Measurements from ENCODE around the gene GZMB. TPM values are rescaled to one million over a fixed set of nuclear protein-coding genes. Genes with fewer than 3 reads are reported as not detected.

Gene GZMB
- total and polyA plus RNA-seq, 7 experiments from 2014 or later: 1.00 to 692 (median 3.0) TPM

DNA sequence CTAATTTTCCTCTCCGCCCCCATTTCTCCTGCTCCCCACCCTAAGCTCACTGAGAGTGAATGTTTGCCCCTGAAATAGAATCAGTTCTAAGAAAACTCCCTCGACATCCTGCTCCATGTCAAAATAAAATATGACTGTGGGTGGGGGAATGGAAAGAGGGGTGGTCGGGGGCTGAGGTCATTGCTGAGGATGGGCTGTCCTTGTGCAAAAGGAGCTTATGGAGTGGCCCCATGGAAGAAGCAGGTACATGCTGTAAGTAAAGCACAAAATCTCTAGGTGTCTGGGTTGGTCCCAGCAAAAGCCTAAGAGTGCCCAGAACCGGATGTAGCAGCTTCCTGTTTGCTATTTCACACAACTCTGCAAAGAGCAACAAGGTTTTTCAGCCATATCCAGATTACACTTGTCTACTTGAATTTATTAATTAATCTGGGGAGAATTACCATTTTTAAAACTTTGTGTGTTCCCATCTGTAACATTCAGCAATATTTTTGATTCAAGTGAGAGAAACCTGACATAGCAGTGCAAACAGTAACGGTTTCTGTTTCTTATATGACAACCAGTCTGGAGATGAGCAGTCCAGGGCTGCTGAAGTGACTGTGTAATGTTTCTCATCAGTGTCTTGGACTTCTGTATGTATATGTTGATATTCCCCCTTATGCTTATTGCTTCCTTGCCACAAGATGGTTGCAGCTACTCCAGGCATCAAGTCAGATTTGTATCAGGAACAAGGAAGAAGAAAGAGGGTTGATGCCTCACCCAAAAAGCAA, 40.4 kb upstream of the GZMB start:
- H3K9me3 Mint-ChIP-seq: peaks cover 0 to 11% (median 5%) of the 10 kb centered on the region in 11 donors
- intact Hi-C loops (cut with micrococcal nuclease): loop anchor here (1.0 to 10.0 kb wide), 6 partner anchors 69 to 1210 kb away; partner anchors contain the start of genes SDR39U1 (in 2 of the 2), DCAF11 (in 1 of the 2), NGDN (in 1 of the 2) and NRL (in 1 of the 2)
- peak overlapping the region; percentile 72 to 95 (median 87) for H3K27ac Mint-ChIP-seq
- Histone ChIP-seq H3K4me1 (ENCODE audit: control insufficient read depth in 2 of 2, insufficient read depth in 2 of 2, low read length in 2 of 2) (peaks cover 30 to 48% of the 10 kb centered on the region in 2 donors), H3K27ac (ENCODE audit: low read depth, low read length) (peak overlapping the region; percentile 51), H3K36me3 (ENCODE audit: control insufficient read depth in 2 of 3, insufficient read depth in 3 of 3, low read length in 3 of 3) (no peaks in the 10 kb centered on the region), H3K27me3 (ENCODE audit: control insufficient read depth in 2 of 2, insufficient read depth in 2 of 2, low read length in 2 of 2) (no peaks in the 10 kb centered on the region), H3K9me3 (ENCODE audit: control insufficient read depth in 2 of 3, low read length in 3 of 3) (no peaks in the 10 kb centered on the region), H3K4me3 (ENCODE audit: low read length) (peak overlapping the region; percentile 49)
- ATAC-seq: peak; percentile 50
- POLR2A ChIA-PET: interaction anchor here (0.8 to 1.5 kb wide), 3 partner anchors 11 to 245 kb away, joined by 3 to 5 read pairs (median 3); partner anchors contain the start of genes CBLN3 and KHNYN
- CTCF ChIA-PET: interaction anchor here (0.9 to 1.5 kb wide), 4 partner anchors 11 to 341 kb away, joined by 3 to 5 read pairs (median 4); no protein-coding TSS in a partner anchor
- DNase-seq: peak in 8 of 9 donors; percentile 24 to 57 (median 43)
- H3K4me1 Mint-ChIP-seq: peaks cover 40 to 82% (median 63%) of the 10 kb centered on the region in 7 donors
- peaks cover 0 to 24% (median 3%) of the 10 kb centered on the region in 5 donors for H3K36me3 Mint-ChIP-seq
- H3K27me3 Mint-ChIP-seq: no peaks in the 10 kb centered on the region
- peak overlapping the region; percentile 74 to 92 (median 86) for H3K4me3 Mint-ChIP-seq

DNA sequence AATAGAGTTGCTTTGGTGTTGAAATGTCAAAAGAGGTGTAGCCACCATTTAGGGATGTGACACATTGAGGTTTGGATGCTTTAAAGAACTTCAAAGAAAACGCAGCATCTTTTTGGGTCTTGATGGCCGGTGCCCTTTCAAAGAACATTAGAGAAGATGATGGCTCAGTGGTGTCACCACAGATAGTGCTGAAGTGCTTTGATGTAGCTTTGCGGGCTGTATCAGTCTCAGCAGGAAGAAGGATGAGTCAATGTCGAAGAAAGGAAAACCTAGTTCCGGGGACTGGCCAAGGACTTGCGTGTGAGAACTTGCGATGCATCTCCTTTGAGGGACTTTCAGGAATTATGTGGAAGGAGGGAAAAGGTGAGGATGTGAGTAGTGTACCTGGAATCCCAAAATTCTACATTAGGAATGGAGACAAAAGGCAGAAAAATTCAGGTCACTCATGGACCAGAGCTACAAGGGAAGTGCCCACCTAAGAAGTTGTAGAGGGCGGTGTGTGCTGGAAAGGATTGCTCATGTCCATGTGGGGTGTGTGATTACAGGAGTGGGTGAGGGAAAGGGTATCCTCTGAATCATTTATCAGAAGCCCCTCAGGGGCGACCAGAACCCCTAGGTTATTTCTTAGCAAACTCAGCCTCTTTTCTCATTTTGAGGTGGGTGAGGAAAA, 39.7 kb upstream of the GZMB start:
- ChIA-PET CTCF (interaction anchor here (0.9 to 1.3 kb wide), 3 partner anchors 10 to 340 kb away, joined by 4 to 5 read pairs (median 5); no protein-coding TSS in a partner anchor), POLR2A (interaction anchor here (1.1 to 1.5 kb wide), 3 partner anchors 10 to 244 kb away, joined by 3 to 5 read pairs (median 3); partner anchors contain the start of genes CBLN3 and KHNYN)
- Mint-ChIP-seq H3K36me3 (peaks cover 0 to 24% (median 3%) of the 10 kb centered on the region in 5 donors), H3K9me3 (peaks cover 0 to 11% (median 3%) of the 10 kb centered on the region in 11 donors), H3K27ac (peak overlapping the region; percentile 72 to 95 (median 89)), H3K4me1 (peaks cover 36 to 81% (median 59%) of the 10 kb centered on the region in 7 donors), H3K4me3 (peak overlapping the region; percentile 74 to 92 (median 86)), H3K27me3 (no peaks in the 10 kb centered on the region)
- ATAC-seq: peak; percentile 90
- peak overlapping the region; percentile 51 for H3K27ac ChIP-seq (ENCODE audit: low read depth, low read length)
- H3K27me3 ChIP-seq (ENCODE audit: control insufficient read depth in 2 of 2, insufficient read depth in 2 of 2, low read length in 2 of 2): no peaks in the 10 kb centered on the region
- H3K4me1 ChIP-seq (ENCODE audit: control insufficient read depth in 2 of 2, insufficient read depth in 2 of 2, low read length in 2 of 2): peaks cover 30 to 43% of the 10 kb centered on the region in 2 donors
- H3K36me3 ChIP-seq (ENCODE audit: control insufficient read depth in 2 of 3, insufficient read depth in 3 of 3, low read length in 3 of 3): no peaks in the 10 kb centered on the region
- peak in 8 of 9 donors; percentile 48 to 72 (median 60) for DNase-seq
- H3K9me3 ChIP-seq (ENCODE audit: control insufficient read depth in 2 of 3, low read length in 3 of 3): no peaks in the 10 kb centered on the region
- H3K4me3 ChIP-seq (ENCODE audit: low read length): peak overlapping the region; percentile 49
- intact Hi-C loops (cut with micrococcal nuclease): loop anchor here (1.0 to 10.0 kb wide), 9 partner anchors 8 to 1209 kb away; partner anchors contain the start of genes SDR39U1 (in 2 of the 2), DCAF11 (in 1 of the 2), GZMB (in 1 of the 2) and NGDN (in 1 of the 2)

DNA sequence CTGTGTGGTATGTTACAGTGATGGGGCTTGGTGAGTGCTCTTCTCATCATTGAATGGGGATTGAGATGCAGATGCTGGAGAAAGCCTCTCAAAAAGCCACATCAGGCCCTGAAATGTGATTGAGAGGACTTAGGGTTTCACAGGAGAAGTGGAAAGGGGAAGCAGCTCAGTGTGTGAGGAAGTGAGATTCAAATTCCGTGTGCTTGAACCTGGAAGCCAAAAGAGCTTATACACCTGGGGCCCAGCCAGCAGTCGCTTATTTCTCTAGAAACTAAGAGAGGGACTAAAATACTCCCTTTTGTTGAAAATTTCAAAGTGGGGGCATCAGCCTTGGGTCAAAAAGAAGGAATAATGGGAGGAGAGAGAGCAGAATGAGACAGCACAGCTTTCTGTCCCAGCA, 39.1 kb upstream of the GZMB start:
- Histone ChIP-seq H3K27ac (ENCODE audit: low read depth, low read length) (no peak overlapping the region), H3K9me3 (ENCODE audit: control insufficient read depth in 2 of 3, low read length in 3 of 3) (no peaks in the 10 kb centered on the region), H3K4me3 (ENCODE audit: low read length) (peak overlapping the region; percentile 49), H3K36me3 (ENCODE audit: control insufficient read depth in 2 of 3, insufficient read depth in 3 of 3, low read length in 3 of 3) (no peaks in the 10 kb centered on the region), H3K4me1 (ENCODE audit: control insufficient read depth in 2 of 2, insufficient read depth in 2 of 2, low read length in 2 of 2) (peaks cover 26 to 41% of the 10 kb centered on the region in 2 donors), H3K27me3 (ENCODE audit: control insufficient read depth in 2 of 2, insufficient read depth in 2 of 2, low read length in 2 of 2) (no peaks in the 10 kb centered on the region)
- Mint-ChIP-seq H3K36me3 (peaks cover 0 to 26% (median 3%) of the 10 kb centered on the region in 5 donors), H3K27ac (peak overlapping the region; percentile 63 to 95 (median 88)), H3K9me3 (peaks cover 0 to 11% (median 3%) of the 10 kb centered on the region in 11 donors), H3K4me3 (peak overlapping the region; percentile 74 to 92 (median 86)), H3K27me3 (no peaks in the 10 kb centered on the region), H3K4me1 (peaks cover 35 to 80% (median 54%) of the 10 kb centered on the region in 7 donors)
- ATAC-seq (peak; percentile 26), DNase-seq (no peak)
- intact Hi-C loops (cut with micrococcal nuclease): loop anchor here (1.0 to 10.0 kb wide), 7 partner anchors 8 to 1208 kb away; partner anchors contain the start of genes DCAF11 (in 1 of the 2), GZMB (in 1 of the 2), NGDN (in 1 of the 2) and NRL (in 1 of the 2)
- POLR2A ChIA-PET: interaction anchor here (1.1 to 1.3 kb wide), 2 partner anchors 9 to 190 kb away, joined by 3 to 5 read pairs; no protein-coding TSS in a partner anchor
- CTCF ChIA-PET: no interaction called here

DNA sequence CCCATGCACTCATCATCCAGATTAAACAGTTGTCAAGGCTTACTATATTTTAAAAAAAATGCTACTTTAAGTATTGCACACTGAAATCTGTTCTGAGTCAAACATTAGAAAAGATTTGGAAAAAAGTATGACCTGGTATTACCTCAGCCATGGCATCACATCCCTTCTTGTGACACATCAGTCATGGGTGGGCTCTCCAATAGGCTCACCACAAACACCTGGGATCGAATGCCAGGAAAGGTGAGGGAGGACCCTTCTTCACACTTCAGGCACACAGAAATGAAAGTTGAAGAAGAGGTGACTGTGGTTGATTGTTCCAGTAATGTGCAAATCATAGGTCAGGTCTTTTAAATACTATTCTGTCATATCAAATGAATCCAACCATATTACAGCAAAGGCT, 36.6 kb upstream of the GZMB start:
- peak overlapping the region in 1 of 9 donors; percentile 82 for H3K27ac Mint-ChIP-seq
- peaks cover 0 to 10% (median 1%) of the 10 kb centered on the region in 11 donors for H3K9me3 Mint-ChIP-seq

DNA sequence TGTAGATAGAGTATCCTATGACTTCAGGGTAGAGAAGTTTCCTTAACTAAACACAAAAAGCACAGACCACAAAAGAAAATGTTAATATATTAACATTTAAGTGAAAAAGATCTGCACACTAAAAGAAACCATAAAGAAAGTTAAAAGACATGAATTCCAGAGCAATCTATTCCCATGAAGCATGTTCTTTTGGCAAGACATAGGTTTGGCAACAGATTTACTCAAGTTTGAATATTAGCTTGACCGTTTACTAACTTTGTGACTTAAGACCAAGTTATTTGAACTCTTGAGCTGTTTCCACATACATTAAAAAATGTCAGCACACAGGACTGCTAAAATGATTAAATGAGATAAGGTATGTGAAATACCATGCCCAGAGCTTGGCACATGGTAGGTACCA, 35.7 kb upstream of the GZMB start:
- intact Hi-C loops (cut with micrococcal nuclease): loop anchor here (5.0 to 10.0 kb wide), 3 partner anchors 227 to 1205 kb away; partner anchors contain the start of genes DCAF11 (in 1 of the 2), NGDN (in 1 of the 2), NRL (in 1 of the 2) and SDR39U1 (in 1 of the 2)
- no peak overlapping the region for H3K27ac Mint-ChIP-seq
- no peak overlapping the region for H3K27ac ChIP-seq (ENCODE audit: low read depth, low read length)
- H3K27me3 ChIP-seq (ENCODE audit: control insufficient read depth in 2 of 2, insufficient read depth in 2 of 2, low read length in 2 of 2): no peaks in the 10 kb centered on the region
- POLR2A ChIA-PET: no interaction called here
- no peaks in the 10 kb centered on the region for H3K9me3 ChIP-seq (ENCODE audit: control insufficient read depth in 2 of 3, low read length in 3 of 3)
- peaks cover 0 to 8% (median 0%) of the 10 kb centered on the region in 11 donors for H3K9me3 Mint-ChIP-seq
- no peaks in the 10 kb centered on the region for H3K36me3 ChIP-seq (ENCODE audit: control insufficient read depth in 2 of 3, insufficient read depth in 3 of 3, low read length in 3 of 3)
- H3K4me1 Mint-ChIP-seq: peaks cover 28 to 86% (median 32%) of the 10 kb centered on the region in 7 donors
- DNase-seq: no peak
- H3K27me3 Mint-ChIP-seq: peaks cover 0 to 5% (median 0%) of the 10 kb centered on the region in 5 donors
- no peak for ATAC-seq
- H3K36me3 Mint-ChIP-seq: peaks cover 0 to 26% (median 0%) of the 10 kb centered on the region in 5 donors
- no peak overlapping the region for H3K4me3 Mint-ChIP-seq
- H3K4me1 ChIP-seq (ENCODE audit: control insufficient read depth in 2 of 2, insufficient read depth in 2 of 2, low read length in 2 of 2): peaks cover 31 to 53% of the 10 kb centered on the region in 2 donors
- H3K4me3 ChIP-seq (ENCODE audit: low read length): no peak overlapping the region
- CTCF ChIA-PET: no interaction called here

More for the DNA sequence above, 36.6 kb upstream of the GZMB start:
- no peak for ATAC-seq
- Mint-ChIP-seq H3K4me3 (peak overlapping the region in 1 of 10 donors; percentile 72), H3K27me3 (peaks cover 0 to 5% (median 0%) of the 10 kb centered on the region in 5 donors), H3K36me3 (peaks cover 0 to 29% (median 0%) of the 10 kb centered on the region in 5 donors), H3K4me1 (peaks cover 31 to 85% (median 34%) of the 10 kb centered on the region in 7 donors)
- CTCF ChIA-PET: interaction anchor here (2.0 kb wide), 1 partner anchor 11 kb away, joined by 5 read pairs; no protein-coding TSS in a partner anchor
- DNase-seq: no peak
- peaks cover 25 to 47% of the 10 kb centered on the region in 2 donors for H3K4me1 ChIP-seq (ENCODE audit: control insufficient read depth in 2 of 2, insufficient read depth in 2 of 2, low read length in 2 of 2)
- no peaks in the 10 kb centered on the region for H3K9me3 ChIP-seq (ENCODE audit: control insufficient read depth in 2 of 3, low read length in 3 of 3)
- H3K27ac ChIP-seq (ENCODE audit: low read depth, low read length): no peak overlapping the region
- no peaks in the 10 kb centered on the region for H3K27me3 ChIP-seq (ENCODE audit: control insufficient read depth in 2 of 2, insufficient read depth in 2 of 2, low read length in 2 of 2)
- intact Hi-C loops (cut with micrococcal nuclease): loop anchor here (5.0 to 10.0 kb wide), 3 partner anchors 228 to 1206 kb away; partner anchors contain the start of genes DCAF11 (in 1 of the 2), NGDN (in 1 of the 2), NRL (in 1 of the 2) and SDR39U1 (in 1 of the 2)
- no peak overlapping the region for H3K4me3 ChIP-seq (ENCODE audit: low read length)
- H3K36me3 ChIP-seq (ENCODE audit: control insufficient read depth in 2 of 3, insufficient read depth in 3 of 3, low read length in 3 of 3): no peaks in the 10 kb centered on the region
- POLR2A ChIA-PET: no interaction called here

All from naive thymus-derived CD4-positive, alpha-beta T cell (primary cell).